HepG2 (cell line): ENCODE data around the gene THBS4. TPM values are rescaled to one million over a fixed set of nuclear protein-coding genes. Genes with fewer than 3 reads are reported as not detected.

Experiments
- ATAC-seq: fragments of 200-7000 bp; cut with Tn5 transposase; 3 replicates; pipeline ENCODE4 v1.9.1; 2020; ENCODE audit warnings: mild to moderate bottlenecking, moderate library complexity
- BruUV-seq: library from RNA; stranded (reverse); fragments of 400-500 nt; replicated peaks from 2 replicates; lab custom pipeline; 2021; lab: Mats Ljungman, UMichigan
- CTCF ChIA-PET: fragments of 300-600 bp; formaldehyde crosslinking; extraction: SDS; loops from one replicate; lab custom pipeline; 2021; ENCODE audit warnings: low total read pairs, inconsistent platforms, low intra/inter-chr PET ratio; lab: Yijun Ruan, JAX
- POLR2A ChIA-PET: fragments of 350-600 bp; sonication (Branson Sonifier 250); formaldehyde crosslinking; loops from one replicate; lab custom pipeline; 2020; ENCODE audit warnings: antibody characterized with exemption, inconsistent platforms; lab: Yijun Ruan, JAX
- DNase-seq: peaks from one replicate; pipeline ENCODE4 v3.0.0-alpha.2; 2015; ENCODE audit warnings: low spot score
- FAIRE-seq: peaks from 3 replicates; lab custom pipeline; 2011; peaks lifted over from hg19 to GRCh38; lab: Jason Lieb, UNC
- H2AFZ ChIP-seq: one replicate; pipeline ENCODE4 v1.6.1; 2011; ENCODE audit warnings: low read length, inconsistent platforms
- H3K27ac ChIP-seq: fragments of 300-600 bp; 3 replicates; pipeline ENCODE4 v1.8.0; 2011; ENCODE audit warnings: mixed run types, mild to moderate bottlenecking, mixed read lengths, low read length, inconsistent platforms; ENCODE audit not compliant: insufficient read depth; ENCODE audit errors: extremely low read length
- H3K27me3 ChIP-seq, 2 experiments: fragments of 200-600 bp in 1 of 2; 2 replicates in 1 of 2; 3 replicates in 1 of 2; pipeline versions ENCODE4 v1.6.0 to v1.8.0; 2011; ENCODE audit warnings: low read length in 2 of 2, mild to moderate bottlenecking in 2 of 2, moderate library complexity in 2 of 2, inconsistent platforms in 1 of 2; ENCODE audit not compliant: insufficient read depth in 2 of 2, control insufficient read depth in 1 of 2
- H3K36me3 ChIP-seq, 2 experiments: fragments of 200-600 bp in 1 of 2; replicated peaks in 1 of 2; 2 replicates in 1 of 2; 3 replicates in 1 of 2; pipeline versions ENCODE4 v1.5.1 to v1.8.0; 2011; ENCODE audit warnings: low read length in 2 of 2, inconsistent platforms in 1 of 2; ENCODE audit not compliant: insufficient read depth in 2 of 2, control insufficient read depth in 1 of 2
- H3K4me1 ChIP-seq: 2 replicates; pipeline ENCODE4 v1.5.1; 2012; ENCODE audit warnings: low read length, inconsistent platforms; ENCODE audit not compliant: insufficient read depth
- H3K4me2 ChIP-seq: 2 replicates; pipeline ENCODE4 v1.6.0; 2011; ENCODE audit warnings: low read depth, low read length, inconsistent platforms
- H3K4me3 ChIP-seq, 3 experiments: fragments of 200-600 bp in 1 of 3; sonication (generic), shearing (Covaris generic) in 1 of 3; replicated peaks in 1 of 3; 2 replicates each; pipeline ENCODE4 v1.5.1; 2011 to 2016; ENCODE audit warnings: low read length in 3 of 3, inconsistent platforms in 2 of 3, low read depth in 2 of 3, mild to moderate bottlenecking in 2 of 3, control low read depth in 1 of 3, mixed read lengths in 1 of 3; ENCODE audit not compliant: insufficient read depth in 1 of 3
- H3K79me2 ChIP-seq: one replicate; pipeline ENCODE4 v1.6.1; 2011; ENCODE audit warnings: low read length, inconsistent platforms; ENCODE audit not compliant: insufficient read depth
- H3K9ac ChIP-seq: 2 replicates; pipeline ENCODE4 v1.6.0; 2011; ENCODE audit warnings: mild to moderate bottlenecking, low read depth, low read length, inconsistent platforms; ENCODE audit not compliant: insufficient read depth
- H3K9me3 ChIP-seq: 2 replicates; pipeline ENCODE4 v1.5.1; 2012; ENCODE audit warnings: mild to moderate bottlenecking, low read length
- H4K20me1 ChIP-seq: 2 replicates; pipeline ENCODE4 v1.6.0; 2011; ENCODE audit warnings: inconsistent platforms, mild to moderate bottlenecking, low read length, moderate library complexity; ENCODE audit not compliant: insufficient read depth
- FOXK1 ChIP-seq: sonication (generic); formaldehyde crosslinking; IDR thresholded peaks from 2 replicates; pipeline ENCODE4 v1.4.0; 2020; ENCODE audit warnings: low read depth, missing genetic modification reagents, borderline replicate concordance
- PAF1 ChIP-seq: IDR thresholded peaks from 2 replicates; pipeline ENCODE4 v1.6.1; 2016; ENCODE audit warnings: missing genetic modification reagents, missing compliant biosample characterization
- RELA ChIP-seq: sonication (generic); formaldehyde crosslinking; IDR thresholded peaks from 2 replicates; pipeline ENCODE4 v1.4.0; 2020; ENCODE audit warnings: missing genetic modification reagents
- RNF2 ChIP-seq: fragments of 450-650 bp; conservative IDR thresholded peaks from 2 replicates; pipeline ENCODE4 v1.6.1; 2016; ENCODE audit warnings: low read depth
- ZNF225 ChIP-seq: sonication (generic); formaldehyde crosslinking; IDR thresholded peaks from 2 replicates; pipeline ENCODE4 v1.4.0; 2020; ENCODE audit warnings: mild to moderate bottlenecking, missing genetic modification reagents
- ZNF280B ChIP-seq: sonication (generic); formaldehyde crosslinking; IDR thresholded peaks from 2 replicates; pipeline ENCODE4 v1.5.0; 2020; ENCODE audit warnings: missing genetic modification reagents, mild to moderate bottlenecking, borderline replicate concordance
- WGBS: methylation state at CpG from one replicate; pipeline ENCODE4 v1.1.6; 2017; ENCODE audit warnings: low lambda C conversion rate; 5-methylcytosine and 5-hydroxymethylcytosine counted together
- in situ Hi-C: cut with HindIII; loops from 2 replicates; pipeline ENCODE4 v1.10.0; 2017; ENCODE audit warnings: low pct_unique_long_range_greater_than_20kb; ENCODE audit not compliant: extremely low pct_ligation_motif_present
- intact Hi-C: fragments of 100-400 bp; cut with micrococcal nuclease; formaldehyde crosslinking; loops from one replicate; pipeline ENCODE4 v1.10.0; 2022; ENCODE audit not compliant: unreplicated experiment
- polyA plus RNA-seq, 8 experiments: library from polyadenylated mRNA; depleted of rRNA in 3 of 8; stranded (reverse) in 7 of 8; unstranded in 1 of 8; fragments of >200 nt; fragmentation: Illumina TruSeq in 4 of 8; extraction: Trizol in 4 of 8; gene quantifications; 2 replicates each; pipeline versions ENCODE4 v1.2.1 to v1.2.3, GENCODE V29; 2011 to 2016; ENCODE audit warnings: low read depth in 4 of 8, missing spikeins in 1 of 8, mixed read lengths in 1 of 8; ENCODE audit not compliant: insufficient read depth in 1 of 8
- total RNA-seq, 5 experiments: library from RNA; depleted of rRNA; stranded (reverse); fragments of >200 nt; fragmentation: Illumina TruSeq; extraction: Trizol; gene quantifications; 2 replicates each; pipeline ENCODE4 v1.2.3, GENCODE V29; 2016; ENCODE audit warnings: low read depth in 1 of 5

THBS4 gene
- total and polyA plus RNA-seq, 2 of the 13 experiments (the other 11 are each of a cell fraction or from before 2014, with no cell fraction given) = 0.60 to 1.2 TPM

GRCh38 chr5:80078921-80079320 is 43.8 kb downstream of the THBS4 start (continued):
- TF ChIP-seq ZNF280B = no peak

- Histone ChIP-seq H3K27me3 (no peaks in the 10 kb centered on the region; a peak in 1 of 5 replicates), H3K4me2 (no peak overlapping the region; the same call in 1 of the 2 replicates), H4K20me1 (no peaks in the 10 kb centered on the region), H3K4me3 (no peak overlapping the region), H3K4me1 (peaks cover 23% of the 10 kb centered on the region), H3K9ac (no peak overlapping the region), H3K27ac (no peak overlapping the region), H2AFZ (no peak overlapping the region), H3K79me2 (no peaks in the 10 kb centered on the region), H3K36me3 (no peaks in the 10 kb centered on the region), H3K9me3 (no peaks in the 10 kb centered on the region)
- in situ Hi-C loops = loop anchor here (5.0 kb wide), 1 partner anchor 205 kb away; no protein-coding TSS in a partner anchor
- CTCF ChIA-PET = interaction anchor here (1.7 kb wide), 1 partner anchor 225 kb away, joined by 8 read pairs; no protein-coding TSS in a partner anchor
- WGBS = 84% methylated on average over 14 of the region's 15 CpGs
- DNase-seq = no peak
- POLR2A ChIA-PET = no interaction called here
- no peak for TF ChIP-seq RNF2
- TF ChIP-seq ZNF225 (CRISPR knock-in tag) = no peak
- no peak for TF ChIP-seq PAF1 (CRISPR knock-in tag)
- no peak for TF ChIP-seq RELA (CRISPR knock-in tag)
- TF ChIP-seq FOXK1 (CRISPR knock-in tag) = no peak
- no TSS peak for BruUV-seq
- no peak for FAIRE-seq
- ATAC-seq = no peak
- intact Hi-C loops = loop anchor here (10.0 kb wide), 1 partner anchor 117 kb away; no protein-coding TSS in a partner anchor
Observed at GRCh38 chr5:80082281-80082680, 47.1 kb downstream of the THBS4 start.
